Spinal cord (tissue), 10 donors: ENCODE results near the gene HIF3A. TPM values are rescaled to one million over a fixed set of nuclear protein-coding genes. Genes with fewer than 3 reads are reported as not detected.

Experiments
- DNase-seq, 6 donors: peaks; one replicate each; pipeline versions ENCODE4 v3.0.0 to v3.0.0-alpha.2; 2013 to 2015; ENCODE audit warnings: low spot score in 6 of 6, low read depth in 4 of 6
- H3K27ac ChIP-seq: one replicate; pipeline ENCODE4 v1.5.1; 2013; ENCODE audit warnings: low read depth, low read length, control low read depth
- H3K27me3 ChIP-seq: one replicate; pipeline ENCODE4 v1.6.1; 2013; ENCODE audit warnings: low read length; ENCODE audit not compliant: control insufficient read depth, insufficient read depth
- H3K36me3 ChIP-seq: one replicate; pipeline ENCODE4 v1.6.1; 2013; ENCODE audit warnings: low read length; ENCODE audit not compliant: control insufficient read depth, insufficient read depth
- H3K4me1 ChIP-seq: one replicate; pipeline ENCODE4 v1.6.1; 2013; ENCODE audit warnings: low read length; ENCODE audit not compliant: control insufficient read depth, insufficient read depth
- H3K4me3 ChIP-seq: one replicate; pipeline ENCODE4 v1.5.1; 2013; ENCODE audit warnings: low read depth, low read length, control low read depth
- H3K9me3 ChIP-seq: one replicate; pipeline ENCODE4 v1.6.1; 2013; ENCODE audit warnings: low read length; ENCODE audit not compliant: control insufficient read depth, insufficient read depth
- WGBS: methylation state at CpG from one replicate; pipeline ENCODE4 v1.1.5; 2013; ENCODE audit warnings: missing lambda C conversion rate; ENCODE audit not compliant: insufficient coverage; 5-methylcytosine and 5-hydroxymethylcytosine counted together
- polyA plus RNA-seq, 2 donors: library from polyadenylated mRNA; unstranded; fragments of 120-200 nt; gene quantifications; one replicate each; pipeline ENCODE4 v1.2.1, GENCODE V29; 2013; ENCODE audit not compliant: insufficient read length in 2 of 2
- total RNA-seq, 2 donors: library from RNA; depleted of rRNA in 1 of 2; stranded (reverse); fragments of 120-200 nt in 1 of 2; fragments of >200 nt in 1 of 2; gene quantifications; one replicate each; pipeline versions ENCODE4 v1.2.3 to v1.2.4, GENCODE V29; 2013 to 2014
- donor health status: healthy.

Gene HIF3A
- total and polyA plus RNA-seq, 4 donors: 16.9 to 93.8 (median 42.6) TPM

GRCh38 chr19:46366620-46367292, 69.9 kb downstream of the HIF3A start:
- DNase-seq: peak in 2 of 6 donors; percentile 26 to 35

GRCh38 chr19:46367426-46367825, 70.6 kb downstream of the HIF3A start:
- H3K27ac ChIP-seq: no peak overlapping the region
- no peak for DNase-seq
- H3K36me3 ChIP-seq: peaks cover 45% of the 10 kb centered on the region
- 80% methylated on average over 3 of the region's 5 CpGs for WGBS
- H3K4me3 ChIP-seq: no peak overlapping the region
- H3K27me3 ChIP-seq: no peaks in the 10 kb centered on the region
- H3K9me3 ChIP-seq: no peaks in the 10 kb centered on the region
- no peaks in the 10 kb centered on the region for H3K4me1 ChIP-seq

More at GRCh38 chr19:46366620-46367292, 69.9 kb downstream of the HIF3A start:
- no CpG with 5 or more reads among the region's 9 CpGs for WGBS
- H3K36me3 ChIP-seq: peaks cover 40% of the 10 kb centered on the region
- H3K27me3 ChIP-seq: no peaks in the 10 kb centered on the region
- no peak overlapping the region for H3K27ac ChIP-seq
- H3K4me1 ChIP-seq: no peaks in the 10 kb centered on the region
- H3K4me3 ChIP-seq: no peak overlapping the region
- no peaks in the 10 kb centered on the region for H3K9me3 ChIP-seq

GRCh38 chr19:46368116-46368515, 71.3 kb downstream of the HIF3A start:
- Histone ChIP-seq H3K36me3 (peaks cover 47% of the 10 kb centered on the region), H3K27ac (no peak overlapping the region), H3K4me3 (no peak overlapping the region), H3K27me3 (no peaks in the 10 kb centered on the region), H3K4me1 (peaks cover 6% of the 10 kb centered on the region), H3K9me3 (no peaks in the 10 kb centered on the region)
- 92% methylated on average over 7 of the region's 7 CpGs for WGBS
- no peak for DNase-seq

GRCh38 chr19:46369817-46370216, 73.0 kb downstream of the HIF3A start:
- WGBS: 100% methylated on average over 3 of the region's 7 CpGs
- Histone ChIP-seq H3K4me3 (no peak overlapping the region), H3K27me3 (no peaks in the 10 kb centered on the region), H3K36me3 (peaks cover 52% of the 10 kb centered on the region), H3K4me1 (peaks cover 20% of the 10 kb centered on the region), H3K27ac (no peak overlapping the region), H3K9me3 (no peaks in the 10 kb centered on the region)
- no peak for DNase-seq

- Histone ChIP-seq H3K27ac (no peak overlapping the region), H3K9me3 (no peaks in the 10 kb centered on the region), H3K4me3 (no peak overlapping the region), H3K36me3 (peaks cover 61% of the 10 kb centered on the region), H3K27me3 (no peaks in the 10 kb centered on the region), H3K4me1 (peaks cover 20% of the 10 kb centered on the region)
- no peak for DNase-seq
- 69% methylated on average over 8 of the region's 10 CpGs for WGBS
Observed at GRCh38 chr19:46371371-46371901, 74.6 kb downstream of the HIF3A start.

GRCh38 chr19:46372901-46373490, 76.2 kb downstream of the HIF3A start:
- no peaks in the 10 kb centered on the region for H3K27me3 ChIP-seq
- 48% methylated on average over 8 of the region's 11 CpGs for WGBS
- H3K4me3 ChIP-seq: no peak overlapping the region
- peaks cover 20% of the 10 kb centered on the region for H3K4me1 ChIP-seq
- no peaks in the 10 kb centered on the region for H3K9me3 ChIP-seq
- DNase-seq: peak in 2 of 6 donors; percentile 27 to 59
- peaks cover 60% of the 10 kb centered on the region for H3K36me3 ChIP-seq
- peak overlapping the region; percentile 2 for H3K27ac ChIP-seq

GRCh38 chr19:46373491-46374359, 76.9 kb downstream of the HIF3A start:
- Histone ChIP-seq H3K27me3 (no peaks in the 10 kb centered on the region), H3K4me1 (peaks cover 20% of the 10 kb centered on the region), H3K36me3 (peaks cover 61% of the 10 kb centered on the region), H3K27ac (no peak overlapping the region), H3K9me3 (no peaks in the 10 kb centered on the region), H3K4me3 (no peak overlapping the region)
- WGBS: 27% methylated on average over 11 of the region's 17 CpGs
- peak in 4 of 6 donors; percentile 31 to 92 (median 66) for DNase-seq

GRCh38 chr19:46374536-46375475, 78.0 kb downstream of the HIF3A start:
- DNase-seq: no peak
- WGBS: 91% methylated on average over 19 of the region's 21 CpGs
- H3K27ac ChIP-seq: no peak overlapping the region
- H3K36me3 ChIP-seq: peaks cover 65% of the 10 kb centered on the region
- H3K9me3 ChIP-seq: no peaks in the 10 kb centered on the region
- H3K4me1 ChIP-seq: peaks cover 20% of the 10 kb centered on the region
- H3K27me3 ChIP-seq: no peaks in the 10 kb centered on the region
- no peak overlapping the region for H3K4me3 ChIP-seq
